ENCODE data around the gene LRRC36. TPM values are rescaled to one million over a fixed set of nuclear protein-coding genes. Genes with fewer than 3 reads are reported as not detected.
A peak's percentile ranks its signal among the peaks of the same experiment; 100 is the strongest.
"Not testable (repeated sequence)": the region's sequence is repeated elsewhere in the genome, so short reads cannot be mapped to it uniquely, and the experiment has no call there.

LRRC36 gene
- total RNA-seq, 1 donor from 2014 or later, result not detected

- H3K27ac ChIP-seq (replicated peaks), result no peak overlapping the region
Observed at GRCh38 chr16:67346341-67346740, 19.7 kb downstream of the LRRC36 start.

DNA sequence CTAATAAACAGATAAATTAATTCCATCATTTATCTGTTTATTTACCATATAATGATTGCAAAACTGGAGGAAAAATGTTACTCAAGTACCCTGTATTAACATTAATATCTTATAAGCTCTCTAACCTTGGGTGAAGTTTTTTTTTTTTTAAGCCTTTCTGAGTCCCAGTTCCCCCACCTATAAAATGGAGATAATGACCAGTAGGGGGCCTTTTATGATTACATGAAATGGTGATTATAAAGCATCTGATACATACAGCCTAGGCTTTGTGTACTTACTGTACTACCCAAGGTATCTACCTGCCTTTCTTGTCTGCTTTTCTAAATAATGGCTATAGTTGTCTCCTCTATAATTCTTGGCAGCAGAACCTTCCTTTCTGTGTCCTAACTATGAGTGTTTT lies 22.6 kb downstream of the LRRC36 start:
- H3K9me3 ChIP-seq (replicated peaks), result no peaks in the 10 kb centered on the region
- no peak overlapping the region for H3K4me3 ChIP-seq
- no peak for DNase-seq
- peaks cover 3% of the 10 kb centered on the region for H3K27me3 ChIP-seq (ENCODE audit: low read depth)
- no peak overlapping the region for H3K27ac ChIP-seq (replicated peaks)
- intact Hi-C loops (cut with micrococcal nuclease), result no loop called here
- peak; percentile 53 for TF ChIP-seq CTCF (IDR thresholded peaks at IDR 0.05; ENCODE audit: borderline replicate concordance)
- no peaks in the 10 kb centered on the region for H3K36me3 ChIP-seq
- H3K4me1 ChIP-seq, result peaks cover 6% of the 10 kb centered on the region

More at GRCh38 chr16:67346341-67346740, 19.7 kb downstream of the LRRC36 start:
- Histone ChIP-seq H3K4me1 (peaks cover 6% of the 10 kb centered on the region), H3K4me3 (no peak overlapping the region), H3K27me3 (ENCODE audit: low read depth) (no peaks in the 10 kb centered on the region), H3K9me3 (replicated peaks) (no peaks in the 10 kb centered on the region), H3K36me3 (no peaks in the 10 kb centered on the region)
- intact Hi-C loops (cut with micrococcal nuclease), result no loop called here
- TF ChIP-seq CTCF (IDR thresholded peaks at IDR 0.05; ENCODE audit: borderline replicate concordance), result no peak
- no peak for DNase-seq

- no peak for TF ChIP-seq CTCF (IDR thresholded peaks at IDR 0.05; ENCODE audit: borderline replicate concordance)
- DNase-seq, result no peak
- intact Hi-C loops (cut with micrococcal nuclease), result no loop called here
- Histone ChIP-seq H3K4me1 (peaks cover 5% of the 10 kb centered on the region), H3K27me3 (ENCODE audit: low read depth) (peaks cover 3% of the 10 kb centered on the region), H3K4me3 (no peak overlapping the region), H3K36me3 (no peaks in the 10 kb centered on the region), H3K27ac (replicated peaks) (no peak overlapping the region), H3K9me3 (replicated peaks) (no peaks in the 10 kb centered on the region)
Observed at GRCh38 chr16:67350324-67350723, 23.7 kb downstream of the LRRC36 start.

- DNase-seq; H3K4me3 ChIP-seq; H3K36me3 ChIP-seq; H3K9me3 ChIP-seq (replicated peaks); H3K27me3 ChIP-seq (ENCODE audit: low read depth); H3K4me1 ChIP-seq; intact Hi-C loops (cut with micrococcal nuclease); H3K27ac ChIP-seq (replicated peaks): not testable (repeated sequence)
Observed at GRCh38 chr16:67352463-67352862, 25.8 kb downstream of the LRRC36 start.

GRCh38 chr16:67356396-67356795 lies 29.8 kb downstream of the LRRC36 start:
- TF ChIP-seq CTCF (IDR thresholded peaks at IDR 0.05; ENCODE audit: borderline replicate concordance), result no peak
- Histone ChIP-seq H3K27ac (replicated peaks) (no peak overlapping the region), H3K27me3 (ENCODE audit: low read depth) (peaks cover 3% of the 10 kb centered on the region), H3K4me1 (no peaks in the 10 kb centered on the region), H3K4me3 (no peak overlapping the region), H3K36me3 (no peaks in the 10 kb centered on the region), H3K9me3 (replicated peaks) (no peaks in the 10 kb centered on the region)
- intact Hi-C loops (cut with micrococcal nuclease), result no loop called here
- DNase-seq, result no peak

- no peaks in the 10 kb centered on the region for H3K9me3 ChIP-seq (replicated peaks)
- no peak overlapping the region for H3K4me3 ChIP-seq
- no peak overlapping the region for H3K27ac ChIP-seq (replicated peaks)
- no peak for TF ChIP-seq CTCF (IDR thresholded peaks at IDR 0.05; ENCODE audit: borderline replicate concordance)
- H3K36me3 ChIP-seq, result no peaks in the 10 kb centered on the region
- H3K27me3 ChIP-seq (ENCODE audit: low read depth), result peaks cover 3% of the 10 kb centered on the region
- intact Hi-C loops (cut with micrococcal nuclease), result no loop called here
- DNase-seq, result no peak
- no peaks in the 10 kb centered on the region for H3K4me1 ChIP-seq
Observed at GRCh38 chr16:67357561-67357960, 30.9 kb downstream of the LRRC36 start.

- H3K36me3 ChIP-seq; H3K4me1 ChIP-seq; H3K4me3 ChIP-seq; DNase-seq; H3K27ac ChIP-seq (replicated peaks); H3K27me3 ChIP-seq (ENCODE audit: low read depth); H3K9me3 ChIP-seq (replicated peaks); intact Hi-C loops (cut with micrococcal nuclease): not testable (repeated sequence)
Observed at GRCh38 chr16:67359540-67360269, 33.1 kb downstream of the LRRC36 start.
